ENCODE data around the gene C5orf47. TPM values are rescaled to one million over a fixed set of nuclear protein-coding genes. Genes with fewer than 3 reads are reported as not detected.
"Not testable (repeated sequence)": the region's sequence is repeated elsewhere in the genome, so short reads cannot be mapped to it uniquely, and the experiment has no call there.

The C5orf47 gene
- total RNA-seq, 1 donor, result not detected

DNA sequence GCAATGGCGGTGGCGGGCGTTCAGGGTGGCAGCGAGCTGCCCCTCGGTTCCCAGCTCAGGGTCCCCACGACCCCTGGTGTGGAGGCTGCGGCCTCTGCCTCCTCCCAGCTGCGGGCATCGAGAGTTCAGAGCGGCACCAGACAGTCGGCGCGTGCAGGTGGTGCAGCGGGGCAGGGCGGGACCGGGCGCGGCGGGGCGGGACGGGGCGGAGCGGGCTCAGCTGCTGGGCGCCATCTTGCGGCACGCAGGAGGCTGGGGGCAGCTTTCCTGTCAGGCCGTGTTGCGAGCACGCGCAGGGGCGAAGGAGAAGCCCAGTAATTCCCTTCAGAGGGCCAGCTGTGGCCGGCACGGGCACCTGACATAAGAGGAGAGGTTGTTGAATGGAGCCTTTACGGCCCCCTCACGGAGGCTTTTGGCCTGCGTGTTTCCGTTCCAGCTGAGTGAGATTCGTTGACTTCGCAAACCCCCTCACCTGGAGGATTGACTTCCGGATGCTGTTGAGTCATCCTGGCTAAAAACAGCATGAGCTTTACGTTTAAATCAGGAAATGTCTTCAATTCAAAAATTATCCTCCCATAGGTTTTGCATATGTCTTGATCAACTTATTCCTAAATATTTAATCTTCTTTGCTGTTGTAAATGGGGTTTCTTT, 587 bp downstream of the C5orf47 start:
- Histone ChIP-seq H3K27me3 (ENCODE audit: insufficient read depth, low read length) (peaks cover 6% of the 10 kb centered on the region), H3K4me3 (ENCODE audit: low read length) (no peak overlapping the region), H3K9me3 (ENCODE audit: low read depth, low read length) (no peaks in the 10 kb centered on the region), H3K4me1 (ENCODE audit: insufficient read depth, low read length) (no peaks in the 10 kb centered on the region)

DNA sequence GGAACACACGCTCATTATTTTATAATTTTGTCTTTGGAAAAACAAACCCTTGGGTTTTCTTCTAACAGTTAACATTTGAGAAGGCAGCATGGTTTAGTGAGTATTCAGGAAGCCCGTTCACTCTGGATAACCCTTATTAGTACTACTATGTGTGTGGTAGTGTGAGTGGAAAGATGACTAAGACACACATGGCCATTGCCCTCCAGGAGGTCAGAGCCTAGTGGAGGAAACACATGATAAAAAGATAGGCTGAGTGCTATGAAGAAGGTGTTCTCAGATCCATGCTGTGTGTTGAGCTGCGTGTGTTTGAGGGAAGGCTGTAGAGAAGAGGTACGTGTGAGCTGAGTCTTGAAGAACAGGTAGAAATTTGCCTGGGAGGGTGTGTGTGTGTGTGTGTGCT, 8.4 kb downstream of the C5orf47 start:
- Histone ChIP-seq H3K4me3 (ENCODE audit: low read length) (no peak overlapping the region), H3K9me3 (ENCODE audit: low read depth, low read length) (no peaks in the 10 kb centered on the region), H3K4me1 (ENCODE audit: insufficient read depth, low read length) (no peaks in the 10 kb centered on the region), H3K27me3 (ENCODE audit: insufficient read depth, low read length) (peaks cover 39% of the 10 kb centered on the region)

- H3K9me3 ChIP-seq (ENCODE audit: low read depth, low read length), result no peaks in the 10 kb centered on the region
- no peak overlapping the region for H3K4me3 ChIP-seq (ENCODE audit: low read length)
- H3K27me3 ChIP-seq (ENCODE audit: insufficient read depth, low read length), result peaks cover 41% of the 10 kb centered on the region
- no peaks in the 10 kb centered on the region for H3K4me1 ChIP-seq (ENCODE audit: insufficient read depth, low read length)
Observed at GRCh38 chr5:173998531-173998930, 9.6 kb downstream of the C5orf47 start.

- Histone ChIP-seq H3K9me3 (ENCODE audit: low read depth, low read length) (no peaks in the 10 kb centered on the region), H3K27me3 (ENCODE audit: insufficient read depth, low read length) (peaks cover 46% of the 10 kb centered on the region), H3K4me3 (ENCODE audit: low read length) (no peak overlapping the region), H3K4me1 (ENCODE audit: insufficient read depth, low read length) (no peaks in the 10 kb centered on the region)
Observed at GRCh38 chr5:174000076-174000475, 11.1 kb downstream of the C5orf47 start.

GRCh38 chr5:174003795-174004194, 14.8 kb downstream of the C5orf47 start:
- no peaks in the 10 kb centered on the region for H3K9me3 ChIP-seq (ENCODE audit: low read depth, low read length)

GRCh38 chr5:174008922-174009321, 20.0 kb downstream of the C5orf47 start:
- no peaks in the 10 kb centered on the region for H3K9me3 ChIP-seq (ENCODE audit: low read depth, low read length)
- peaks cover 10% of the 10 kb centered on the region for H3K27me3 ChIP-seq (ENCODE audit: insufficient read depth, low read length)
- no peak overlapping the region for H3K4me3 ChIP-seq (ENCODE audit: low read length)
- H3K4me1 ChIP-seq (ENCODE audit: insufficient read depth, low read length), result no peaks in the 10 kb centered on the region

More at GRCh38 chr5:174003795-174004194, 14.8 kb downstream of the C5orf47 start:
- H3K4me3 ChIP-seq (ENCODE audit: low read length), result no peak overlapping the region
- H3K4me1 ChIP-seq (ENCODE audit: insufficient read depth, low read length), result no peaks in the 10 kb centered on the region
- peaks cover 29% of the 10 kb centered on the region for H3K27me3 ChIP-seq (ENCODE audit: insufficient read depth, low read length)

GRCh38 chr5:174010365-174010764, 21.4 kb downstream of the C5orf47 start:
- Histone ChIP-seq H3K27me3 (ENCODE audit: insufficient read depth, low read length) (peaks cover 5% of the 10 kb centered on the region), H3K9me3 (ENCODE audit: low read depth, low read length) (no peaks in the 10 kb centered on the region), H3K4me3 (ENCODE audit: low read length) (no peak overlapping the region), H3K4me1 (ENCODE audit: insufficient read depth, low read length) (no peaks in the 10 kb centered on the region)

DNA sequence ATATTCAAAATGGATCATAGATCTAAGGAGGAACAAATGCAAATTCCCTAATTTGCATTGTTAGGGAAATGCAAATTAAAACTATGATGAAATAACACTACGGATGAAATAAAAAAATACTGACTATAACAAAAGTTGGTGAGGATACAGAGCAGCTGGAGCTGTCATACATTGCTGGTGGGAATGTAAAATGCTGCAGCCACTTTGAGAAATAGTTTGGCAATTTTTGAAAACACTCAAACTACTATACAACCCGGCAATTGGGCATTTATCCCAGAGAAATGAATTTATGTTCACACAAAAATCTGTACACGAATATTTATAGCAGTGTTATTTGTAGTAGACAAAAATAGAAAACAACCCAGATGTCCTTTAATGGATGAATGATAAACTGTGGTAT, 22.5 kb downstream of the C5orf47 start:
- Histone ChIP-seq H3K27me3 (ENCODE audit: insufficient read depth, low read length) (peaks cover 4% of the 10 kb centered on the region), H3K9me3 (ENCODE audit: low read depth, low read length) (no peaks in the 10 kb centered on the region), H3K4me3 (ENCODE audit: low read length) (no peak overlapping the region), H3K4me1 (ENCODE audit: insufficient read depth, low read length) (no peaks in the 10 kb centered on the region)

DNA sequence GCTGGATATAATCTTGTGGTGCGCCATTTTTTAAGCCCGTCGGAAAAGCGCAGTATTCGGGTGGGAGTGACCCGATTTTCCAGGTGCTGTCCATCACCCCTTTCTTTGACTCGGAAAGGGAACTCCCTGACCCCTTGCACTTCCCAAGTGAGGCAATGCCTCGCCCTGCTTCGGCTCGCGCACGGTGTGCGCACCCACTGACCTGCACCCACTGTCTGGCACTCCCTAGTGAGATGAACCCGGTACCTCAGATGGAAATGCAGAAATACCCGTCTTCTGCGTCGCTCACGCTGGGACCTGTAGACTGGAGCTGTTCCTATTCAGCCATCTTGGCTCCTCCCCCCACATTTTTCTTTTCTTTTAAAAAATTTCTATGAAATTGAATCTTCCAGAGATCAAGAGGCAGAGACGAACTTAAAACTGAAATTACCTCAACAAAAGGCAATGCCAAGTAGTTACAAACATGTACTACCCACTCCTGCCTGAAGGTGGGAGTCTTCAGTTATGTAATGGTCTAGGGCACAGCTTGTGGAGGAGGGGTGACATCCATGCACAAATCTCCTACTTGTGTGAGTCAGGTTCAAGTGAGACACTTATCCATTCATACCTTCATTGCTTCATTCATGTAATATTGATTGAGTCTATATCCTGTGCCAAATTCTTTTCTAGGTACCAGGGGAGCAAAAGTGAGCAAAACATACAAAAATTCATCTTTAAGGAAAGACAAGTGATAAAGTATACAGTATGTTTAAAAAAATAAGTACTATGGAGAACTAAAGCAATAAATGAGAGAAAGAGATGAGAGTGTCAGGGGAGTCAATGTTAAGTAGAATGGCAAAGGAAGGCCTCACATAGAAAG, 31.3 kb downstream of the C5orf47 start:
- H3K9me3 ChIP-seq (ENCODE audit: low read depth, low read length); H3K4me3 ChIP-seq (ENCODE audit: low read length); H3K4me1 ChIP-seq (ENCODE audit: insufficient read depth, low read length): not testable (repeated sequence)
- peaks cover 10% of the 10 kb centered on the region for H3K27me3 ChIP-seq (ENCODE audit: insufficient read depth, low read length)

GRCh38 chr5:174020928-174021304, 31.9 kb downstream of the C5orf47 start:
- peaks cover 10% of the 10 kb centered on the region for H3K27me3 ChIP-seq (ENCODE audit: insufficient read depth, low read length)
- H3K9me3 ChIP-seq (ENCODE audit: low read depth, low read length), result no peaks in the 10 kb centered on the region
- H3K4me1 ChIP-seq (ENCODE audit: insufficient read depth, low read length), result no peaks in the 10 kb centered on the region
- no peak overlapping the region for H3K4me3 ChIP-seq (ENCODE audit: low read length)

DNA sequence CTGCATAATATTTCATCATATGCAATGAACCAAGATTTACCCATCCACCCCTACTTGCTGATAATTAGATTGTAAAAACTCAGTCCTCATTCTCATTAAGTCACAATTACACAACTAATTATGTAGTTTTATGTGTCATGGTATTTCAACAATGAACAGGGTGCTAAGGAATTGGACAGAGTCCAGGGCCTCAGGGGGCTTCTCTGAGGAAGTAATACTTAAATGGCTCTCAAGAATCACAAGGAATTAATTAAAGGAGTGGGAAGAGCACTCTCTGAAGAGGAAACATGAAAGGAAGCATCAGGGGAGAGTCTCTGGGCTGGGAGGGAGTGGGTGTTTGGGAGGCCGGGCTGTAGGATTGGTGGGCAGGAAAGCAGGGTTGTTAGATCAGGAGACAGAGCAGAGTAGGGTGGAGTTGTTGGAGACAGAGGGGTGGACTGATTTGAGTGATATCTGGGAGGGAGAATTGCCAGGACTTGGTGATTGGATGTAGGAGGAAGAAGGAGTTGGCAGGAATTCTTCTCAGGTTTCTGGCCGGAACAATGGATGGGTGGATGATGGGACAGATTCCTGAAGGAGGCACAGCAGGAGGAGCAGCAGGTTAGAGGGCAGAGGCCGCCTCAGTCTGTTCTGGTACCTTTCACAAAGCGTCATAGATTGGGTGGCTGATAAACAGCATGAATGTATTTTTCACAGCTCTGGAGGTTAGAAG, 33.6 kb downstream of the C5orf47 start:
- Histone ChIP-seq H3K4me1 (ENCODE audit: insufficient read depth, low read length) (no peaks in the 10 kb centered on the region), H3K4me3 (ENCODE audit: low read length) (no peak overlapping the region), H3K27me3 (ENCODE audit: insufficient read depth, low read length) (peaks cover 16% of the 10 kb centered on the region), H3K9me3 (ENCODE audit: low read depth, low read length) (no peaks in the 10 kb centered on the region)

DNA sequence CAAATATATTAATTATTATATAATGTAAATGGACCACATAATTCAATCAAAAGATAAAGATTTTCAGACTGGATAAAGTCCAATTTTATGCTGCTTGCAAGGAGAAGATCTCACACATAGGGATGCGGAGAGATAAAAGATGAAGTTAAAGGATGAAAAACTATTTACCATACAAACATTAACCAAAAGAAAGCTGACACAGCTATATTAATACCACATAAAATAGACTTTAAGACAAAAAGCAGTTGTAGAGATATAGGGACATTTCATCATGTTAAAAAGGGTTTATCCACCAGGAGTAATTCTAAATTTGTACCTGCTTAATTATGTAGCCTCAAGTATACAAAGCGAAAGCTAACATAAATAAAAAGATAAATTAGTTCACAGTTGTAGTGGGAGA, 41.3 kb downstream of the C5orf47 start:
- H3K27me3 ChIP-seq (ENCODE audit: insufficient read depth, low read length), result peaks cover 6% of the 10 kb centered on the region
- no peaks in the 10 kb centered on the region for H3K9me3 ChIP-seq (ENCODE audit: low read depth, low read length)
- no peaks in the 10 kb centered on the region for H3K4me1 ChIP-seq (ENCODE audit: insufficient read depth, low read length)
- H3K4me3 ChIP-seq (ENCODE audit: low read length), result no peak overlapping the region

DNA sequence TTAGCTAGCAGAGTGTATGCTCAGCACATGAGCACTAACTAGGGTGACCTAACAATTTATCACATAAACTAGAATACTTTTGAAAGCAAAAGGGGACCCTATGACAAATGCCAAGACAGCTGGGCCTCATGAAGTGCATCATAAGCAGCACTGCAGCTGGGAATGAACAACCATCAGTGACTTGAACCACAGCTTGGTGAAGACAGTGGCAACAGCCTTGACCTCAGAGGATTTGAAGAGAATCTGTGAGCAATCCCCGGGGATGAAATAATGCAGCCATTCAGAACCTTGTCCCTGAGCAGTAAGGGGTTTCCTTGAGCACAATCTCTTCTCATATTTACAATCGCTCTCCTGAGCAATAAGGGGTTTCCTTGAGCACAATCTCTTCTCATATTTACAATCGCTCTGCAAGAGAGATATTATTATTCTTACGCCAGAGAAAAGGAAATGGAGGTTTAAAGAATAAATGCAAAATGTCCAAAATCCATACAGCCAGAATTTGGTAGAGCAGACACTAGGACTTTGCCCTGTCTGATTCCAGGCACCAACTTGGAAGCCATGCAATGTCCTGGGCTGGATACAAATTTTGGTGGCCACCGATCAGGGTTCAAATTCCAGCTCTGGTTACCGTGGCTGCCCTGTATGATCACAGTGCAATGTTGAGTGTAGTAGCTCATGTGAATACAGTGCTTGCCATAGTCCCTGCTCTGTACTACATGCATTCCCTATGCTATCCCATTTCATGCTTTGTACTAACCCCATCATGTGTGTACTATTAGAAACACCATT, 55.7 kb downstream of the C5orf47 start:
- Histone ChIP-seq H3K9me3 (ENCODE audit: low read depth, low read length) (no peaks in the 10 kb centered on the region), H3K4me3 (ENCODE audit: low read length) (no peak overlapping the region), H3K4me1 (ENCODE audit: insufficient read depth, low read length) (no peaks in the 10 kb centered on the region), H3K27me3 (ENCODE audit: insufficient read depth, low read length) (peaks cover 4% of the 10 kb centered on the region)

- H3K9me3 ChIP-seq (ENCODE audit: low read depth, low read length), result no peaks in the 10 kb centered on the region
- no peaks in the 10 kb centered on the region for H3K27me3 ChIP-seq (ENCODE audit: insufficient read depth, low read length)
- no peaks in the 10 kb centered on the region for H3K4me1 ChIP-seq (ENCODE audit: insufficient read depth, low read length)
- H3K4me3 ChIP-seq (ENCODE audit: low read length), result no peak within 1 kb of the TSS
Observed at GRCh38 chr5:174045470-174046025, 56.6 kb downstream of the C5orf47 start, which contains the start of gene NSG2. NSG2 (plus strand) TSS chr5:174045706; CDS start chr5:174046756, 1,050 bp downstream.
